ENCODE results near the gene TOR3A. TPM values are rescaled to one million over a fixed set of nuclear protein-coding genes. Genes with fewer than 3 reads are reported as not detected.

TOR3A gene
- total RNA-seq, 4 donors from 2014 or later: 19.2 to 42.9 (median 33.9) TPM

- no peak for DNase-seq
- Histone ChIP-seq H3K4me1 (no peaks in the 10 kb centered on the region), H3K36me3 (no peaks in the 10 kb centered on the region), H3K4me3 (no peak overlapping the region), H3K9me3 (no peaks in the 10 kb centered on the region), H3K27ac (no peak overlapping the region), H3K27me3 (no peaks in the 10 kb centered on the region)
- TF ChIP-seq POLR2A (IDR thresholded peaks at IDR 0.05): no peak
- no peak for TF ChIP-seq CTCF (IDR thresholded peaks at IDR 0.05)
Observed at GRCh38 chr1:179042087-179042486, 39.8 kb upstream of the TOR3A start.

DNA sequence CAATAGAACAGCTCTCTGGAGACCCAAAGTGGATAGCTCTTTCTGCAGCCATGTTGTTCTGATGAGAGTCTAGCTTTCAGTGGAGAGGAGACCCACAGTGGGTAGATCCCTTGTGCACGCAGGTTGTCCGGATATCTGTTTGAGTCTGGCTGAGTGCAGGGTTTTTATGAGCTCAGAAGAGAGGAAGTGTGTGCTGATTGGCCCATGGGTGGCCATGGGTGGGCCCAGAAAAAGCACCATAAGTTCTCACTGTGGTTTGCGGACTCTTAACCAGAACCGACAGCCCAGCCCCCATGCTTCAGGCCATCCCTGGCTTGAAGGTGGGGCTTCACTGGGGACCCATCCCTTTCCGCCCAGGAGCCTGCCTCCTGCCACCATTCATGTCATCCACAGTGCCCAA, 39.2 kb upstream of the TOR3A start:
- TF ChIP-seq POLR2A (IDR thresholded peaks at IDR 0.05) (no peak), CTCF (IDR thresholded peaks at IDR 0.05) (no peak)
- Histone ChIP-seq H3K4me1 (no peaks in the 10 kb centered on the region), H3K27ac (no peak overlapping the region), H3K4me3 (no peak overlapping the region), H3K36me3 (no peaks in the 10 kb centered on the region), H3K9me3 (no peaks in the 10 kb centered on the region), H3K27me3 (no peaks in the 10 kb centered on the region)
- DNase-seq: no peak

DNA sequence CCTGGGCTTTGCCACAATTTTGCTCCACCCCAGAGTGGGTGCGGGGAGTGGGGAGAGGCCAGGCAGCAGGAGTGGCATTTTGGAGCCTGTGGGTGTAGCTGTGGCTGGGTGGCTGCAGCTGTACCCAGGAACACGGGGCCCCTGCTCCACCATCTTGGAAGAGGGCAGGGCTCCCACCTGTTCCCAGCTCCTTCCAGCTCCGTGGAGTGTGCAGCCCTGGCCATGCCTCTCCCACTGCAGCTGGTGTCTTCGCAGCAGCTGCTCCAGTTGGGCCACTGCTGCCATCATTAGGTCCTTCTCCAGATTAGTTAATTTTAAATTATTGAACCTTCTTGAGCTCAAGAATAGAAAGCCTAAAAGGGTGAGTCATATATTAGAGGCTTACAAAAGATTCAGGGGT, 38.6 kb upstream of the TOR3A start:
- Histone ChIP-seq H3K27me3 (no peaks in the 10 kb centered on the region), H3K36me3 (no peaks in the 10 kb centered on the region), H3K9me3 (no peaks in the 10 kb centered on the region), H3K4me1 (no peaks in the 10 kb centered on the region), H3K4me3 (no peak overlapping the region), H3K27ac (no peak overlapping the region)
- TF ChIP-seq CTCF (IDR thresholded peaks at IDR 0.05): no peak
- TF ChIP-seq POLR2A (IDR thresholded peaks at IDR 0.05): no peak
- DNase-seq: no peak

- no peaks in the 10 kb centered on the region for H3K36me3 ChIP-seq
- no peaks in the 10 kb centered on the region for H3K27me3 ChIP-seq
- TF ChIP-seq POLR2A (IDR thresholded peaks at IDR 0.05) (no peak), CTCF (IDR thresholded peaks at IDR 0.05) (no peak)
- H3K27ac ChIP-seq: no peak overlapping the region
- no peak for DNase-seq
- no peak overlapping the region for H3K4me3 ChIP-seq
- H3K9me3 ChIP-seq: no peaks in the 10 kb centered on the region
- H3K4me1 ChIP-seq: no peaks in the 10 kb centered on the region
Observed at GRCh38 chr1:179043907-179044306, 38.0 kb upstream of the TOR3A start.

DNA sequence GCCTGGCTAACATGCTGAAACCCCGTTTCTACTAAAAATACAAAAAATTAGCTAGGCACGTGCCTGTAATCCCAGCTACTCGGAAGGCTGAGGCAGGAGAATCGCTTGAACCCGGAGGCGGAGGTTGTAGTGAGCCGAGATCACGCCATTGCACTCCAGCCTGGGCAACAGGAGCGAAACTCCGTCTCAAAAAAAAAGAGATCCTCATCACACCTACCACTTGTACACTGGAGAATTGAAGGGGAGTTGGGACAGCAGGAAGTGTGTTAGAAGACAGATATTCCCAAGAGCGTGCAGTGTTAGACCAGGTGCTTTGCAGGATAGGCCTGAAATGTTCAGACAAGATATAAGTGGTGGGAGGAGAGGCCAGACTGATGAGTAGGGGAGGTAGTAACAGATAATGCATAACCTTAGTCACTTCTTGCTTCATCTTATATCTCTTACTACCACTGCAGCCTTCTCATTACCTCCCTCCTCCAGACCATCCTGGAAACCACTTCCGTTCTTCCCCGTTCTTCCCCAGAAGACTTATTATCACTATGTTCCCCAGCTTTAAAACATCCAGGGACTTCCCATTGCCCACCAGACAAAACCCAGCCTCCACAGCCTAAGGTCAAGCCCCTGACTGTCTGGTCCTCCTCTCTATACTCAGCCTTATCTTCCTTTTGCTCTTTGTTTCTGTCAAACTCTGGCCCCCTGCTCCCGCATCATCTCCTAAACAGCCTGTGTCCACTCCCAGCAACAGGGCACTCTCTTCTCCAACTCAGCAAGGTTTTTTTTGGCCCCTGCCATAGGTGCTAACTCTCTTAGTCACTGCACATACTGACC, 34.8 kb upstream of the TOR3A start:
- no peaks in the 10 kb centered on the region for H3K9me3 ChIP-seq
- H3K36me3 ChIP-seq: peaks cover 0 to 11% (median 0%) of the 10 kb centered on the region in 3 donors
- DNase-seq: no peak
- H3K27ac ChIP-seq: no peak overlapping the region
- TF ChIP-seq POLR2A (IDR thresholded peaks at IDR 0.05) (no peak), CTCF (IDR thresholded peaks at IDR 0.05) (no peak)
- H3K4me1 ChIP-seq: no peaks in the 10 kb centered on the region
- H3K4me3 ChIP-seq: no peak overlapping the region
- H3K27me3 ChIP-seq: no peaks in the 10 kb centered on the region
